Glutamatergic neuron (in vitro differentiated cells): ENCODE measurements around the gene ABHD15. TPM values are rescaled to one million over a fixed set of nuclear protein-coding genes. Genes with fewer than 3 reads are reported as not detected.

Source experiments
- DNase-seq: peaks from one replicate; pipeline ENCODE4 v3.0.0; 2022
- H3K27ac Mint-ChIP-seq: one replicate; pipeline ENCODE4 v1.8.0; 2020; ENCODE audit warnings: mild to moderate bottlenecking, mixed read lengths, inconsistent platforms; ENCODE audit not compliant: unreplicated experiment
- H3K27me3 Mint-ChIP-seq: one replicate; pipeline ENCODE4 v1.8.0; 2020; ENCODE audit warnings: mild to moderate bottlenecking, moderate library complexity, mixed read lengths, inconsistent platforms; ENCODE audit not compliant: unreplicated experiment
- H3K36me3 Mint-ChIP-seq: one replicate; pipeline ENCODE4 v1.8.0; 2020; ENCODE audit warnings: mild to moderate bottlenecking, mixed read lengths, inconsistent platforms; ENCODE audit not compliant: unreplicated experiment
- H3K4me1 Mint-ChIP-seq: one replicate; pipeline ENCODE4 v1.8.0; 2020; ENCODE audit warnings: mild to moderate bottlenecking, low read depth, mixed read lengths, inconsistent platforms; ENCODE audit not compliant: unreplicated experiment
- H3K4me3 Mint-ChIP-seq: one replicate; pipeline ENCODE4 v1.8.0; 2020; ENCODE audit warnings: mild to moderate bottlenecking, mixed read lengths, inconsistent platforms; ENCODE audit not compliant: unreplicated experiment
- H3K9me3 Mint-ChIP-seq: one replicate; pipeline ENCODE4 v1.8.0; 2020; ENCODE audit warnings: mild to moderate bottlenecking, moderate library complexity, mixed read lengths, inconsistent platforms; ENCODE audit not compliant: unreplicated experiment
- CTCF ChIP-seq: fragments of 200-600 bp; sonication (generic); IDR thresholded peaks from one replicate; pipeline ENCODE4 v1.5.0; 2021; ENCODE audit not compliant: partially characterized antibody, unreplicated experiment
- total RNA-seq: library from RNA; stranded (reverse); fragmentation: NEBNext Ultra II Directional; extraction: Animal tissue kit (Norgen Biotek cat#: 25700); gene quantifications from one replicate; pipeline ENCODE4 v1.2.1, GENCODE V29; 2021; ENCODE audit not compliant: unreplicated experiment

The ABHD15 gene
- total RNA-seq, 1 donor from 2014 or later, result 2.5 TPM

- Mint-ChIP-seq H3K4me1 (peaks cover 13% of the 10 kb centered on the region), H3K9me3 (peaks cover 9% of the 10 kb centered on the region), H3K4me3 (no peak overlapping the region), H3K36me3 (no peaks in the 10 kb centered on the region), H3K27ac (no peak overlapping the region), H3K27me3 (peaks cover 4% of the 10 kb centered on the region)
- TF ChIP-seq CTCF, result no peak
- DNase-seq, result no peak
Measured at GRCh38 chr17:29557085-29557738, 9.6 kb downstream of the ABHD15 start.

GRCh38 chr17:29555840-29556239, 11.0 kb downstream of the ABHD15 start:
- H3K4me1 Mint-ChIP-seq, result peaks cover 7% of the 10 kb centered on the region
- H3K36me3 Mint-ChIP-seq, result no peaks in the 10 kb centered on the region
- H3K27me3 Mint-ChIP-seq, result peaks cover 4% of the 10 kb centered on the region
- H3K27ac Mint-ChIP-seq, result no peak overlapping the region
- TF ChIP-seq CTCF, result no peak
- DNase-seq, result no peak
- H3K9me3 Mint-ChIP-seq, result peaks cover 6% of the 10 kb centered on the region
- no peak overlapping the region for H3K4me3 Mint-ChIP-seq

- H3K36me3 Mint-ChIP-seq, result no peaks in the 10 kb centered on the region
- no peaks in the 10 kb centered on the region for H3K27me3 Mint-ChIP-seq
- no peak for TF ChIP-seq CTCF
- H3K4me1 Mint-ChIP-seq, result no peaks in the 10 kb centered on the region
- DNase-seq, result no peak
- H3K4me3 Mint-ChIP-seq, result no peak overlapping the region
- no peak overlapping the region for H3K27ac Mint-ChIP-seq
- H3K9me3 Mint-ChIP-seq, result no peaks in the 10 kb centered on the region
Measured at GRCh38 chr17:29549177-29549923, 17.5 kb downstream of the ABHD15 start.

- Mint-ChIP-seq H3K27ac (no peak overlapping the region), H3K27me3 (no peaks in the 10 kb centered on the region), H3K9me3 (peaks cover 2% of the 10 kb centered on the region), H3K4me3 (no peak overlapping the region), H3K4me1 (no peaks in the 10 kb centered on the region), H3K36me3 (no peaks in the 10 kb centered on the region)
- no peak for DNase-seq
- TF ChIP-seq CTCF, result no peak
Measured at GRCh38 chr17:29546830-29547229, 20.0 kb downstream of the ABHD15 start.

- TF ChIP-seq CTCF, result no peak
- Mint-ChIP-seq H3K4me1 (no peaks in the 10 kb centered on the region), H3K27me3 (no peaks in the 10 kb centered on the region), H3K9me3 (peaks cover 2% of the 10 kb centered on the region), H3K27ac (no peak overlapping the region), H3K4me3 (no peak overlapping the region), H3K36me3 (no peaks in the 10 kb centered on the region)
- no peak for DNase-seq
Measured at GRCh38 chr17:29546085-29546484, 20.8 kb downstream of the ABHD15 start.
